HepG2 (cell line): ENCODE results near the gene SCGB1C1. TPM values are rescaled to one million over a fixed set of nuclear protein-coding genes. Genes with fewer than 3 reads are reported as not detected.

Experiments used
- BORCS8-MEF2B ChIP-seq: sonication (generic); formaldehyde crosslinking; IDR thresholded peaks from 2 replicates; pipeline ENCODE4 v1.8.0; 2022; ENCODE audit warnings: mild to moderate bottlenecking, missing genetic modification reagents
- IRF2 ChIP-seq: IDR thresholded peaks from 2 replicates; pipeline ENCODE4 v1.6.1; 2018; ENCODE audit warnings: missing genetic modification reagents, missing compliant biosample characterization
- NFYC ChIP-seq: IDR thresholded peaks from 2 replicates; pipeline ENCODE4 v1.6.1; 2016; ENCODE audit warnings: missing genetic modification reagents, missing compliant biosample characterization
- NKX3-1 ChIP-seq: sonication (generic); formaldehyde crosslinking; IDR thresholded peaks from 2 replicates; pipeline ENCODE4 v1.5.0; 2020; ENCODE audit warnings: missing genetic modification reagents
- NR1H2 ChIP-seq: sonication (generic); formaldehyde crosslinking; IDR thresholded peaks from 2 replicates; pipeline ENCODE4 v1.8.1; 2022; ENCODE audit warnings: low read depth, missing genetic modification reagents, borderline replicate concordance
- SMYD3 ChIP-seq: sonication (generic); formaldehyde crosslinking; IDR thresholded peaks from 2 replicates; pipeline ENCODE4 v1.8.1; 2023; ENCODE audit warnings: mild to moderate bottlenecking, missing genetic modification reagents
- YEATS4 ChIP-seq: sonication (generic); formaldehyde crosslinking; IDR thresholded peaks from 2 replicates; pipeline ENCODE4 v1.4.0; 2020; ENCODE audit warnings: missing genetic modification reagents, borderline replicate concordance
- ZFP36L1 ChIP-seq: sonication (generic); formaldehyde crosslinking; IDR thresholded peaks from 2 replicates; pipeline ENCODE4 v1.8.0; 2022; ENCODE audit warnings: mild to moderate bottlenecking, missing genetic modification reagents, moderate library complexity
- ZNF230 ChIP-seq: sonication (generic); formaldehyde crosslinking; IDR thresholded peaks from 2 replicates; pipeline ENCODE4 v1.4.0; 2020; ENCODE audit warnings: mild to moderate bottlenecking, missing genetic modification reagents
- ZNF329 ChIP-seq: sonication (generic); formaldehyde crosslinking; IDR thresholded peaks from 2 replicates; pipeline ENCODE4 v1.9.0; 2021; ENCODE audit warnings: low read depth, mild to moderate bottlenecking, missing genetic modification reagents
- ZNF451 ChIP-seq: sonication (generic); formaldehyde crosslinking; IDR thresholded peaks from 2 replicates; pipeline ENCODE4 v1.5.0; 2020; ENCODE audit warnings: mild to moderate bottlenecking, missing genetic modification reagents
- ZNF563 ChIP-seq: sonication (generic); formaldehyde crosslinking; IDR thresholded peaks from 2 replicates; pipeline ENCODE4 v1.8.0; 2022; ENCODE audit warnings: mild to moderate bottlenecking, moderate library complexity, missing genetic modification reagents
- polyA plus RNA-seq, 8 experiments: library from polyadenylated mRNA; depleted of rRNA in 3 of 8; stranded (reverse) in 7 of 8; unstranded in 1 of 8; fragments of >200 nt; fragmentation: Illumina TruSeq in 4 of 8; extraction: Trizol in 4 of 8; gene quantifications; 2 replicates each; pipeline versions ENCODE4 v1.2.1 to v1.2.3, GENCODE V29; 2011 to 2016; ENCODE audit warnings: low read depth in 4 of 8, missing spikeins in 1 of 8, mixed read lengths in 1 of 8; ENCODE audit not compliant: insufficient read depth in 1 of 8
- total RNA-seq, 5 experiments: library from RNA; depleted of rRNA; stranded (reverse); fragments of >200 nt; fragmentation: Illumina TruSeq; extraction: Trizol; gene quantifications; 2 replicates each; pipeline ENCODE4 v1.2.3, GENCODE V29; 2016; ENCODE audit warnings: low read depth in 1 of 5
- TF ChIP-seq, protein P1 (sequence below), 2 experiments: sonication (generic) in 1 of 2; formaldehyde crosslinking in 1 of 2; IDR thresholded peaks; 2 replicates each; pipeline versions ENCODE4 v1.4.0 to v1.6.1; 2016 to 2020; ENCODE audit warnings: borderline replicate concordance in 1 of 2, low read depth in 1 of 2, mild to moderate bottlenecking in 1 of 2, missing genetic modification reagents in 1 of 2
- TF ChIP-seq, protein P2 (sequence below): sonication (generic); formaldehyde crosslinking; IDR thresholded peaks from 2 replicates; pipeline ENCODE4 v1.4.0; 2020; ENCODE audit warnings: missing genetic modification reagents, mild to moderate bottlenecking, borderline replicate concordance
- TF ChIP-seq, protein P3 (sequence below): sonication (generic); formaldehyde crosslinking; IDR thresholded peaks from 2 replicates; pipeline ENCODE4 v1.5.0; 2020; ENCODE audit warnings: missing genetic modification reagents
- TF ChIP-seq, protein P4 (sequence below): sonication (generic); formaldehyde crosslinking; IDR thresholded peaks from 2 replicates; pipeline ENCODE4 v1.4.0; 2020; ENCODE audit warnings: missing genetic modification reagents
- TF ChIP-seq, protein P5 (sequence below): sonication (generic); formaldehyde crosslinking; IDR thresholded peaks from 2 replicates; pipeline ENCODE4 v1.8.1; 2023; ENCODE audit warnings: mild to moderate bottlenecking, missing genetic modification reagents, borderline replicate concordance

SCGB1C1 gene
- total and polyA plus RNA-seq, 2 of the 13 experiments (the other 11 are each of a cell fraction or from before 2014, with no cell fraction given) = not detected

DNA sequence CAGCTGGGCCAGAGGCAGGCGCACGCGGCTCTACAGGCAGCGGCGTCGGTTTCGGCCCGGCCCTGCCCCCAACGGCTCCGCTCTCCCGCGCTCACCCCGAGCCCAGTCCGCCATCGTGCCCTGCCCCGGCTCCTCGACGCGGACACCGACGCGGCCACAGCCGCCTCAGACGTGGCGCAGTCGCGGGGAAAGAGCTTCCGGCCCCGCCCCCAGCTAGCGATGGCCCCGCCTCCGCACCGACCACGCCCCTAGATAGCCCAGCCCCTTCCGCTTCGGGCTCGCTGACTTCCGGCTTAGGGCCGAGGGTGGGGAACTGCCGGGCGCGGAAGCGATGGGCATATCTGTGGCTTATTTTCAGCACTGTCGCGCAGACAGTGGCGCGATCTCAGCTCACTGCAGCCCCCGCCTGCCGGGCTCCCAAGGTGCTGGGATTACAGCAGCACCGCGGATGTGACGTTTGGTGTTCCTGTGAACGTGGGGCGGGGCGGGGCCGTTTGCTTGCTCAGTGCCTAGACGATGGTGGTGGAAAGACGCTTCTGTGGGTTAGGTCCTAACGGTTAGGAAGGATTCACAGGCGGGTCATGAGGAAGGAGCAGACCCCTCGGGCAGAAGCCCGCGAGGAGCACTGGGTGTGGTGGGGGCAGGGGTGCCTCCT, 14.5 kb downstream of the SCGB1C1 start, which contains the start of the genes BET1L and RIC8A (continued):
- TF ChIP-seq, protein P1, sequence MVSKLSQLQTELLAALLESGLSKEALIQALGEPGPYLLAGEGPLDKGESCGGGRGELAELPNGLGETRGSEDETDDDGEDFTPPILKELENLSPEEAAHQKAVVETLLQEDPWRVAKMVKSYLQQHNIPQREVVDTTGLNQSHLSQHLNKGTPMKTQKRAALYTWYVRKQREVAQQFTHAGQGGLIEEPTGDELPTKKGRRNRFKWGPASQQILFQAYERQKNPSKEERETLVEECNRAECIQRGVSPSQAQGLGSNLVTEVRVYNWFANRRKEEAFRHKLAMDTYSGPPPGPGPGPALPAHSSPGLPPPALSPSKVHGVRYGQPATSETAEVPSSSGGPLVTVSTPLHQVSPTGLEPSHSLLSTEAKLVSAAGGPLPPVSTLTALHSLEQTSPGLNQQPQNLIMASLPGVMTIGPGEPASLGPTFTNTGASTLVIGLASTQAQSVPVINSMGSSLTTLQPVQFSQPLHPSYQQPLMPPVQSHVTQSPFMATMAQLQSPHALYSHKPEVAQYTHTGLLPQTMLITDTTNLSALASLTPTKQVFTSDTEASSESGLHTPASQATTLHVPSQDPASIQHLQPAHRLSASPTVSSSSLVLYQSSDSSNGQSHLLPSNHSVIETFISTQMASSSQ (IDR thresholded peaks at IDR 0.05; ENCODE audit: low read depth) = no peak
- TF ChIP-seq, protein P1 (CRISPR knock-in tag; IDR thresholded peaks at IDR 0.05; ENCODE audit: borderline replicate concordance) = peak; percentile 55; the same call in 1 of the 2 replicates
- TF ChIP-seq, protein P2, sequence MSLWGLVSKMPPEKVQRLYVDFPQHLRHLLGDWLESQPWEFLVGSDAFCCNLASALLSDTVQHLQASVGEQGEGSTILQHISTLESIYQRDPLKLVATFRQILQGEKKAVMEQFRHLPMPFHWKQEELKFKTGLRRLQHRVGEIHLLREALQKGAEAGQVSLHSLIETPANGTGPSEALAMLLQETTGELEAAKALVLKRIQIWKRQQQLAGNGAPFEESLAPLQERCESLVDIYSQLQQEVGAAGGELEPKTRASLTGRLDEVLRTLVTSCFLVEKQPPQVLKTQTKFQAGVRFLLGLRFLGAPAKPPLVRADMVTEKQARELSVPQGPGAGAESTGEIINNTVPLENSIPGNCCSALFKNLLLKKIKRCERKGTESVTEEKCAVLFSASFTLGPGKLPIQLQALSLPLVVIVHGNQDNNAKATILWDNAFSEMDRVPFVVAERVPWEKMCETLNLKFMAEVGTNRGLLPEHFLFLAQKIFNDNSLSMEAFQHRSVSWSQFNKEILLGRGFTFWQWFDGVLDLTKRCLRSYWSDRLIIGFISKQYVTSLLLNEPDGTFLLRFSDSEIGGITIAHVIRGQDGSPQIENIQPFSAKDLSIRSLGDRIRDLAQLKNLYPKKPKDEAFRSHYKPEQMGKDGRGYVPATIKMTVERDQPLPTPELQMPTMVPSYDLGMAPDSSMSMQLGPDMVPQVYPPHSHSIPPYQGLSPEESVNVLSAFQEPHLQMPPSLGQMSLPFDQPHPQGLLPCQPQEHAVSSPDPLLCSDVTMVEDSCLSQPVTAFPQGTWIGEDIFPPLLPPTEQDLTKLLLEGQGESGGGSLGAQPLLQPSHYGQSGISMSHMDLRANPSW (CRISPR knock-in tag) = no peak
- TF ChIP-seq NKX3-1 (CRISPR knock-in tag) = peak; percentile 89
- TF ChIP-seq ZNF230 (CRISPR knock-in tag) = no peak
- peak; percentile 84; the same call in 1 of the 2 replicates for TF ChIP-seq ZNF329 (CRISPR knock-in tag)
- peak; percentile 21; the same call in 1 of the 2 replicates for TF ChIP-seq IRF2 (CRISPR knock-in tag)
- TF ChIP-seq, protein P3, sequence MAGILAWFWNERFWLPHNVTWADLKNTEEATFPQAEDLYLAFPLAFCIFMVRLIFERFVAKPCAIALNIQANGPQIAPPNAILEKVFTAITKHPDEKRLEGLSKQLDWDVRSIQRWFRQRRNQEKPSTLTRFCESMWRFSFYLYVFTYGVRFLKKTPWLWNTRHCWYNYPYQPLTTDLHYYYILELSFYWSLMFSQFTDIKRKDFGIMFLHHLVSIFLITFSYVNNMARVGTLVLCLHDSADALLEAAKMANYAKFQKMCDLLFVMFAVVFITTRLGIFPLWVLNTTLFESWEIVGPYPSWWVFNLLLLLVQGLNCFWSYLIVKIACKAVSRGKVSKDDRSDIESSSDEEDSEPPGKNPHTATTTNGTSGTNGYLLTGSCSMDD (CRISPR knock-in tag) = no peak
- TF ChIP-seq, protein P4, sequence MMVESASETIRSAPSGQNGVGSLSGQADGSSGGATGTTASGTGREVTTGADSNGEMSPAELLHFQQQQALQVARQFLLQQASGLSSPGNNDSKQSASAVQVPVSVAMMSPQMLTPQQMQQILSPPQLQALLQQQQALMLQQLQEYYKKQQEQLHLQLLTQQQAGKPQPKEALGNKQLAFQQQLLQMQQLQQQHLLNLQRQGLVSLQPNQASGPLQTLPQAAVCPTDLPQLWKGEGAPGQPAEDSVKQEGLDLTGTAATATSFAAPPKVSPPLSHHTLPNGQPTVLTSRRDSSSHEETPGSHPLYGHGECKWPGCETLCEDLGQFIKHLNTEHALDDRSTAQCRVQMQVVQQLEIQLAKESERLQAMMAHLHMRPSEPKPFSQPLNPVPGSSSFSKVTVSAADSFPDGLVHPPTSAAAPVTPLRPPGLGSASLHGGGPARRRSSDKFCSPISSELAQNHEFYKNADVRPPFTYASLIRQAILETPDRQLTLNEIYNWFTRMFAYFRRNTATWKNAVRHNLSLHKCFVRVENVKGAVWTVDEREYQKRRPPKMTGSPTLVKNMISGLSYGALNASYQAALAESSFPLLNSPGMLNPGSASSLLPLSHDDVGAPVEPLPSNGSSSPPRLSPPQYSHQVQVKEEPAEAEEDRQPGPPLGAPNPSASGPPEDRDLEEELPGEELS (CRISPR knock-in tag) = 0 out of 2 replicates have a peak, but pooled peaks have one; percentile 24
- TF ChIP-seq SMYD3 = no peak
- TF ChIP-seq ZNF451 (CRISPR knock-in tag) = peak; percentile 71; the same call in 1 of the 2 replicates
- no peak for TF ChIP-seq NFYC (CRISPR knock-in tag)
- TF ChIP-seq NR1H2 (CRISPR knock-in tag) = 0 out of 2 replicates have a peak, but pooled peaks have one; percentile 70
- TF ChIP-seq ZFP36L1 (CRISPR knock-in tag) = peak; percentile 88; the same call in 1 of the 2 replicates
- TF ChIP-seq YEATS4 (CRISPR knock-in tag) = peak; percentile 96
- TF ChIP-seq ZNF563 = 0 out of 2 replicates have a peak, but pooled peaks have one; percentile 33
- peak; percentile 72; the same call in 1 of the 2 replicates for TF ChIP-seq BORCS8-MEF2B (CRISPR knock-in tag)
- TF ChIP-seq, protein P5, sequence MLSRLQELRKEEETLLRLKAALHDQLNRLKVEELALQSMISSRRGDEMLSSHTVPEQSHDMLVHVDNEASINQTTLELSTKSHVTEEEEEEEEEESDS = peak; percentile 46; the same call in 1 of the 2 replicates
